ENCODE results near the gene RNF213. TPM values are rescaled to one million over a fixed set of nuclear protein-coding genes. Genes with fewer than 3 reads are reported as not detected.

RNF213 gene
- total RNA-seq, 1 experiment from 2014 or later = 44.5 TPM

DNA sequence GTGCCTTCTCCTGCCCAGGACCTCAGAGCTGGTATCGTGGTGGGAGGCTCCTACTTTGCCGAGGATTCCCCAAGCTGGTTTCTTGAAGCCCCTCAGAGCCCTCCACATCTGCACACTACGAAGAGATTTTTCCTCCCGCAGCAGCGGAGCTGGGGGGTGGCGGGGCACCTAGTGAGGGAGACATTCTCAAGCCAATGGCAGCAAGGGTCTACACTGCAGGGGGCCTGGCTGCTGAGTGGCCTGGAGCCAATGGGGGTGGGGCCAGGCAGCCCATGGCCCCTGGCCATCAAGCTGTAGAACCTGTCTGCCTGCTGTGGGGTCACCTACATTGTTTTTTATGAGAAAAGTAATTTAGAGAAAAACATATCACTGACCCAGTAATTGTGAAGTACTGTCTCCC is 35.4 kb upstream of the RNF213 start:
- H3K27ac ChIP-seq (ENCODE audit: low read depth, low read length) = no peak overlapping the region
- no peak for DNase-seq (ENCODE audit: low read depth, low spot score)
- no TSS peak for BruUV-seq (replicated peaks)
- no peak overlapping the region for H3K4me3 ChIP-seq (replicated peaks in 1 of 2; ENCODE audit: low read depth in 1 of 2, low read length in 2 of 2)
- no peaks in the 10 kb centered on the region for H3K36me3 ChIP-seq (ENCODE audit: control insufficient read depth in 1 of 2, insufficient read depth in 2 of 2, low read length in 2 of 2)
- intact Hi-C loops (cut with micrococcal nuclease) = no loop called here
- no peak overlapping the region for H3K9ac ChIP-seq (ENCODE audit: low read length)
- ATAC-seq = no peak
- no peaks in the 10 kb centered on the region; the same call in 1 of the 2 replicates for H3K79me2 ChIP-seq (ENCODE audit: insufficient read depth, low read length)
- ChIA-PET POLR2A (no interaction called here), RAD21 (ENCODE audit: low non-redundant PET in 1 of 2, low total read pairs in 2 of 2, uncharacterized antibody in 2 of 2, unreplicated experiment in 2 of 2) (no interaction called here), CTCF (no interaction called here)
- no peak overlapping the region for H3K4me2 ChIP-seq (ENCODE audit: low read length)
- H3K27me3 ChIP-seq (ENCODE audit: insufficient read depth, low read length) = no peaks in the 10 kb centered on the region
- no peaks in the 10 kb centered on the region for H3K9me2 ChIP-seq (ENCODE audit: insufficient read depth)
- H3K4me1 ChIP-seq (ENCODE audit: control insufficient read depth in 1 of 2, insufficient read depth in 2 of 2, low read length in 2 of 2) = peaks cover 4 to 8% of the 10 kb centered on the region in 2 experiments; a peak in 3 of 4 replicates
- no peaks in the 10 kb centered on the region for H4K20me1 ChIP-seq (ENCODE audit: insufficient read depth)
- TF ChIP-seq, protein P1, sequence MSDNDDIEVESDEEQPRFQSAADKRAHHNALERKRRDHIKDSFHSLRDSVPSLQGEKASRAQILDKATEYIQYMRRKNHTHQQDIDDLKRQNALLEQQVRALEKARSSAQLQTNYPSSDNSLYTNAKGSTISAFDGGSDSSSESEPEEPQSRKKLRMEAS (IDR thresholded peaks at IDR 0.05) = no peak
- TF ChIP-seq EZH2phosphoT487 (IDR thresholded peaks at IDR 0.05; ENCODE audit: borderline replicate concordance) (no peak), SP1 (IDR thresholded peaks at IDR 0.05; ENCODE audit: low read depth) (no peak), FOSL1 (IDR thresholded peaks at IDR 0.05; ENCODE audit: low read depth) (no peak)
- TF ChIP-seq, protein P2, sequence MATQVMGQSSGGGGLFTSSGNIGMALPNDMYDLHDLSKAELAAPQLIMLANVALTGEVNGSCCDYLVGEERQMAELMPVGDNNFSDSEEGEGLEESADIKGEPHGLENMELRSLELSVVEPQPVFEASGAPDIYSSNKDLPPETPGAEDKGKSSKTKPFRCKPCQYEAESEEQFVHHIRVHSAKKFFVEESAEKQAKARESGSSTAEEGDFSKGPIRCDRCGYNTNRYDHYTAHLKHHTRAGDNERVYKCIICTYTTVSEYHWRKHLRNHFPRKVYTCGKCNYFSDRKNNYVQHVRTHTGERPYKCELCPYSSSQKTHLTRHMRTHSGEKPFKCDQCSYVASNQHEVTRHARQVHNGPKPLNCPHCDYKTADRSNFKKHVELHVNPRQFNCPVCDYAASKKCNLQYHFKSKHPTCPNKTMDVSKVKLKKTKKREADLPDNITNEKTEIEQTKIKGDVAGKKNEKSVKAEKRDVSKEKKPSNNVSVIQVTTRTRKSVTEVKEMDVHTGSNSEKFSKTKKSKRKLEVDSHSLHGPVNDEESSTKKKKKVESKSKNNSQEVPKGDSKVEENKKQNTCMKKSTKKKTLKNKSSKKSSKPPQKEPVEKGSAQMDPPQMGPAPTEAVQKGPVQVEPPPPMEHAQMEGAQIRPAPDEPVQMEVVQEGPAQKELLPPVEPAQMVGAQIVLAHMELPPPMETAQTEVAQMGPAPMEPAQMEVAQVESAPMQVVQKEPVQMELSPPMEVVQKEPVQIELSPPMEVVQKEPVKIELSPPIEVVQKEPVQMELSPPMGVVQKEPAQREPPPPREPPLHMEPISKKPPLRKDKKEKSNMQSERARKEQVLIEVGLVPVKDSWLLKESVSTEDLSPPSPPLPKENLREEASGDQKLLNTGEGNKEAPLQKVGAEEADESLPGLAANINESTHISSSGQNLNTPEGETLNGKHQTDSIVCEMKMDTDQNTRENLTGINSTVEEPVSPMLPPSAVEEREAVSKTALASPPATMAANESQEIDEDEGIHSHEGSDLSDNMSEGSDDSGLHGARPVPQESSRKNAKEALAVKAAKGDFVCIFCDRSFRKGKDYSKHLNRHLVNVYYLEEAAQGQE (IDR thresholded peaks at IDR 0.05; ENCODE audit: low read depth) = no peak
- H2AFZ ChIP-seq (ENCODE audit: low read depth, low read length, poor library complexity, severe bottlenecking) = no peak overlapping the region
- no peaks in the 10 kb centered on the region for H3K9me3 ChIP-seq (ENCODE audit: control insufficient read depth in 1 of 2, insufficient read depth in 1 of 2, low read depth in 1 of 2, low read length in 2 of 2)

DNA sequence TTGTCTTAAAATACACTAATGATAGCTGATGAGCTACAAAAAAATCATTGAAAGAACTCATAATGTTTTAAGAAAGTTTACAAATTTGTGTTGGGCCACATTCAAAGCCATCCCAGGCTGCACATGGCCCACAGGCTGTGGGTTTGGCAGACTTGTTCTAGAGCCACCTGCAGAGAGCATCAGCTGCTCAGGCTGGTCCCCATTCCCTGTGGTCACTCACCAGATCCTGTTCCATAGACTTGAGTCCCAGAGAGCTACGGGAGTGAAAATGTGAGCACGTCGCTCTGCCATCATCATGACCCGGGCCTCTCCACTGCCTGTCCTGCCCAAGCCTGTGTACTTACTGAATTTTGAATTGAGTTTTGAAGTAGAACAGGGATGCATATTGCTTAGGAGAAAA is 33.5 kb upstream of the RNF213 start:
- Histone ChIP-seq H3K9me2 (ENCODE audit: insufficient read depth) (no peaks in the 10 kb centered on the region), H2AFZ (ENCODE audit: low read depth, low read length, poor library complexity, severe bottlenecking) (no peak overlapping the region), H3K9ac (ENCODE audit: low read length) (no peak overlapping the region), H3K4me2 (ENCODE audit: low read length) (no peak overlapping the region), H3K36me3 (ENCODE audit: control insufficient read depth in 1 of 2, insufficient read depth in 2 of 2, low read length in 2 of 2) (no peaks in the 10 kb centered on the region), H3K4me3 (replicated peaks in 1 of 2; ENCODE audit: low read depth in 1 of 2, low read length in 2 of 2) (no peak overlapping the region), H3K27me3 (ENCODE audit: insufficient read depth, low read length) (no peaks in the 10 kb centered on the region), H4K20me1 (ENCODE audit: insufficient read depth) (no peaks in the 10 kb centered on the region), H3K27ac (ENCODE audit: low read depth, low read length) (no peak overlapping the region), H3K9me3 (ENCODE audit: control insufficient read depth in 1 of 2, insufficient read depth in 1 of 2, low read depth in 1 of 2, low read length in 2 of 2) (peaks cover 1 to 4% of the 10 kb centered on the region in 2 experiments; a peak in 1 of 4 replicates), H3K79me2 (ENCODE audit: insufficient read depth, low read length) (no peaks in the 10 kb centered on the region), H3K4me1 (ENCODE audit: control insufficient read depth in 1 of 2, insufficient read depth in 2 of 2, low read length in 2 of 2) (no peaks in the 10 kb centered on the region)
- no TSS peak for BruUV-seq (replicated peaks)
- RAD21 ChIA-PET (ENCODE audit: low non-redundant PET in 1 of 2, low total read pairs in 2 of 2, uncharacterized antibody in 2 of 2, unreplicated experiment in 2 of 2) = no interaction called here
- CTCF ChIA-PET = no interaction called here
- POLR2A ChIA-PET = no interaction called here
- TF ChIP-seq SRF (IDR thresholded peaks at IDR 0.05; ENCODE audit: low read depth) = no peak
- TF ChIP-seq SIN3A (IDR thresholded peaks at IDR 0.05; ENCODE audit: low read depth) = no peak
- TF ChIP-seq RAD21 (IDR thresholded peaks at IDR 0.05; ENCODE audit: low read depth) = no peak
- TF ChIP-seq, protein P2 (IDR thresholded peaks at IDR 0.05; ENCODE audit: low read depth) = no peak
- TF ChIP-seq, protein P3, sequence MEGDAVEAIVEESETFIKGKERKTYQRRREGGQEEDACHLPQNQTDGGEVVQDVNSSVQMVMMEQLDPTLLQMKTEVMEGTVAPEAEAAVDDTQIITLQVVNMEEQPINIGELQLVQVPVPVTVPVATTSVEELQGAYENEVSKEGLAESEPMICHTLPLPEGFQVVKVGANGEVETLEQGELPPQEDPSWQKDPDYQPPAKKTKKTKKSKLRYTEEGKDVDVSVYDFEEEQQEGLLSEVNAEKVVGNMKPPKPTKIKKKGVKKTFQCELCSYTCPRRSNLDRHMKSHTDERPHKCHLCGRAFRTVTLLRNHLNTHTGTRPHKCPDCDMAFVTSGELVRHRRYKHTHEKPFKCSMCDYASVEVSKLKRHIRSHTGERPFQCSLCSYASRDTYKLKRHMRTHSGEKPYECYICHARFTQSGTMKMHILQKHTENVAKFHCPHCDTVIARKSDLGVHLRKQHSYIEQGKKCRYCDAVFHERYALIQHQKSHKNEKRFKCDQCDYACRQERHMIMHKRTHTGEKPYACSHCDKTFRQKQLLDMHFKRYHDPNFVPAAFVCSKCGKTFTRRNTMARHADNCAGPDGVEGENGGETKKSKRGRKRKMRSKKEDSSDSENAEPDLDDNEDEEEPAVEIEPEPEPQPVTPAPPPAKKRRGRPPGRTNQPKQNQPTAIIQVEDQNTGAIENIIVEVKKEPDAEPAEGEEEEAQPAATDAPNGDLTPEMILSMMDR (IDR thresholded peaks at IDR 0.05 in 2 of 3, conservative IDR thresholded peaks at IDR 0.05 in 1 of 3; ENCODE audit: borderline replicate concordance in 1 of 3, insufficient read depth in 1 of 3, low read depth in 2 of 3, low read length in 2 of 3) = no peak
- no peak for ATAC-seq
- intact Hi-C loops (cut with micrococcal nuclease) = no loop called here
- DNase-seq (ENCODE audit: low read depth, low spot score) = no peak
